Epithelial cell of esophagus (primary cell): ENCODE measurements around the gene TMEM273.

Experiments used
- DNase-seq: peaks from one replicate; pipeline ENCODE4 v3.0.0; 2010; ENCODE audit warnings: low read depth
- H3K4me3 ChIP-seq: 2 replicates; pipeline ENCODE4 v1.5.1; 2011; ENCODE audit warnings: mild to moderate bottlenecking, low read length, control low read depth
- CTCF ChIP-seq: IDR thresholded peaks from 2 replicates; pipeline ENCODE4 v1.5.1; 2011; ENCODE audit warnings: low read depth, mild to moderate bottlenecking, low read length, control low read depth, inconsistent platforms; ENCODE audit not compliant: insufficient read depth; ENCODE audit errors: missing control alignments

The TMEM273 gene

GRCh38 chr10:49177391-49178355, 10.5 kb downstream of the TMEM273 start:
- H3K4me3 ChIP-seq: no peak overlapping the region
- TF ChIP-seq CTCF: no peak
- DNase-seq: peak; percentile 46

GRCh38 chr10:49176310-49177268, 11.6 kb downstream of the TMEM273 start:
- no peak for TF ChIP-seq CTCF
- H3K4me3 ChIP-seq: no peak overlapping the region
- DNase-seq: no peak

GRCh38 chr10:49175587-49176309, 12.4 kb downstream of the TMEM273 start:
- no peak for TF ChIP-seq CTCF
- no peak overlapping the region for H3K4me3 ChIP-seq
- DNase-seq: no peak

GRCh38 chr10:49174926-49175500, 13.2 kb downstream of the TMEM273 start:
- DNase-seq: no peak
- no peak overlapping the region for H3K4me3 ChIP-seq
- TF ChIP-seq CTCF: no peak

GRCh38 chr10:49174261-49174925, 13.8 kb downstream of the TMEM273 start:
- TF ChIP-seq CTCF: no peak
- no peak overlapping the region for H3K4me3 ChIP-seq
- no peak for DNase-seq

- TF ChIP-seq CTCF: no peak
- H3K4me3 ChIP-seq: no peak overlapping the region
- no peak for DNase-seq
Observed at GRCh38 chr10:49173853-49174252, 14.3 kb downstream of the TMEM273 start.
